H1 (cell line): ENCODE results near the gene MXD4. TPM values are rescaled to one million over a fixed set of nuclear protein-coding genes. Genes with fewer than 3 reads are reported as not detected.

Experiments
- CTCF ChIA-PET: fragments of 300-600 bp; sonication (Branson Sonifier 250); formaldehyde crosslinking; loops from one replicate; lab custom pipeline; 2021; ENCODE audit not compliant: partially characterized antibody; lab: Charles Lee
- POLR2A ChIA-PET: fragments of 300-600 bp; sonication (Branson Sonifier 250); formaldehyde crosslinking; loops from one replicate; lab custom pipeline; 2021; ENCODE audit warnings: inconsistent platforms; ENCODE audit not compliant: partially characterized antibody; lab: Charles Lee
- DNase-seq, 2 experiments: peaks; one replicate each; pipeline versions ENCODE4 v3.0.0 to v3.0.0-alpha.2; 2010 to 2022; ENCODE audit warnings: low spot score in 2 of 2, low read depth in 1 of 2, mixed read lengths in 1 of 2
- FAIRE-seq: peaks from 2 replicates; lab custom pipeline; 2011; peaks lifted over from hg19 to GRCh38; lab: Jason Lieb, UNC
- H2AFZ ChIP-seq: 2 replicates; pipeline ENCODE4 v1.8.1; 2012; ENCODE audit warnings: low read length, inconsistent platforms
- H2AK5ac ChIP-seq: 2 replicates; pipeline ENCODE4 v1.6.1; 2013; ENCODE audit warnings: low read depth, low read length
- H2BK120ac ChIP-seq: replicated peaks from 2 replicates; pipeline ENCODE3; 2013; ENCODE audit warnings: low read depth, low read length, inconsistent platforms
- H2BK12ac ChIP-seq: 2 replicates; pipeline ENCODE4 v1.6.1; 2013; ENCODE audit warnings: low read depth, low read length
- H2BK15ac ChIP-seq: 2 replicates; pipeline ENCODE4 v1.6.1; 2013; ENCODE audit warnings: low read length
- H2BK20ac ChIP-seq: 2 replicates; pipeline ENCODE4 v1.6.1; 2013; ENCODE audit warnings: low read length
- H2BK5ac ChIP-seq: 2 replicates; pipeline ENCODE4 v1.6.1; 2013; ENCODE audit warnings: low read depth, low read length
- H3K14ac ChIP-seq: 2 replicates; pipeline ENCODE4 v1.6.1; 2013; ENCODE audit warnings: inconsistent platforms; ENCODE audit not compliant: insufficient read length
- H3K18ac ChIP-seq: 2 replicates; pipeline ENCODE4 v1.6.1; 2013; ENCODE audit warnings: low read length; ENCODE audit errors: extremely low read depth
- H3K23ac ChIP-seq: 2 replicates; pipeline ENCODE4 v1.6.1; 2013; ENCODE audit warnings: inconsistent platforms; ENCODE audit not compliant: insufficient read length
- H3K23me2 ChIP-seq: 2 replicates; pipeline ENCODE4 v1.6.1; 2013; ENCODE audit warnings: low read depth, low read length
- H3K27ac ChIP-seq: 2 replicates; pipeline ENCODE4 v1.6.1; 2011; ENCODE audit warnings: low read depth, low read length, inconsistent platforms
- H3K27me3 ChIP-seq, 4 experiments: replicated peaks in 1 of 4; 1 replicate in 1 of 4; 2 replicates in 3 of 4; pipeline versions ENCODE4 v1.6.1 to v1.8.1; 2011 to 2013; ENCODE audit warnings: low read length in 3 of 4, mild to moderate bottlenecking in 3 of 4, inconsistent platforms in 2 of 4, mixed read lengths in 2 of 4, moderate library complexity in 1 of 4; ENCODE audit not compliant: control insufficient read depth in 3 of 4, insufficient read depth in 3 of 4; ENCODE audit errors: extremely low read depth in 1 of 4
- H3K36me3 ChIP-seq, 4 experiments: 2 replicates each; pipeline versions ENCODE4 v1.6.1 to v1.8.1; 2011 to 2013; ENCODE audit warnings: mild to moderate bottlenecking in 4 of 4, low read length in 3 of 4, moderate library complexity in 2 of 4, control low read depth in 1 of 4, inconsistent platforms in 1 of 4; ENCODE audit not compliant: insufficient read depth in 4 of 4, control insufficient read depth in 2 of 4
- H3K4ac ChIP-seq: replicated peaks from 2 replicates; pipeline ENCODE3; 2013; ENCODE audit warnings: low read length, low read depth, mixed read lengths, inconsistent platforms; ENCODE audit not compliant: insufficient read length
- H3K4me1 ChIP-seq, 4 experiments: replicated peaks in 1 of 4; 1 replicate in 1 of 4; 2 replicates in 3 of 4; pipeline versions ENCODE4 v1.6.1 to v1.8.1; 2011 to 2013; ENCODE audit warnings: low read length in 3 of 4, inconsistent platforms in 2 of 4, mixed read lengths in 1 of 4; ENCODE audit not compliant: insufficient read depth in 4 of 4, control insufficient read depth in 3 of 4
- H3K4me2 ChIP-seq, 2 experiments: 2 replicates each; pipeline versions ENCODE4 v1.6.1 to v1.8.1; 2011 to 2013; ENCODE audit warnings: low read depth in 2 of 2, low read length in 2 of 2, control low read depth in 1 of 2, inconsistent platforms in 1 of 2, mild to moderate bottlenecking in 1 of 2; ENCODE audit not compliant: insufficient read depth in 1 of 2
- H3K4me3 ChIP-seq, 4 experiments: fragments of 200-600, 300-600 bp in 1 of 4; sonication (generic), shearing (Covaris generic), sonication (Bioruptor Twin) in 1 of 4; 2 replicates each; pipeline versions ENCODE4 v1.5.1 to v1.8.1; 2011 to 2016; ENCODE audit warnings: low read length in 4 of 4, low read depth in 3 of 4, control low read depth in 2 of 4, inconsistent platforms in 2 of 4, mild to moderate bottlenecking in 2 of 4, mixed read lengths in 1 of 4, moderate library complexity in 1 of 4; ENCODE audit not compliant: insufficient read depth in 2 of 4; ENCODE audit errors: extremely low read depth in 1 of 4
- H3K56ac ChIP-seq: replicated peaks from 2 replicates; pipeline ENCODE3; 2013; ENCODE audit warnings: low read depth, mild to moderate bottlenecking, mixed read lengths, low read length, inconsistent platforms; ENCODE audit not compliant: insufficient read length
- H3K79me1 ChIP-seq: 2 replicates; pipeline ENCODE4 v1.6.1; 2013; ENCODE audit warnings: low read depth, low read length, control low read depth
- H3K79me2 ChIP-seq, 2 experiments: 2 replicates each; pipeline versions ENCODE4 v1.6.1 to v1.8.1; 2012 to 2013; ENCODE audit warnings: low read length in 2 of 2, mild to moderate bottlenecking in 2 of 2, inconsistent platforms in 1 of 2; ENCODE audit not compliant: insufficient read depth in 2 of 2, control insufficient read depth in 1 of 2
- H3K9ac ChIP-seq, 4 experiments: replicated peaks in 1 of 4; 1 replicate in 1 of 4; 2 replicates in 3 of 4; pipeline versions ENCODE4 v1.6.1 to v1.8.1; 2011 to 2013; ENCODE audit warnings: low read depth in 3 of 4, low read length in 3 of 4, control low read depth in 2 of 4, mild to moderate bottlenecking in 2 of 4, moderate library complexity in 2 of 4, inconsistent platforms in 1 of 4; ENCODE audit errors: extremely low read depth in 1 of 4
- H3K9me3 ChIP-seq, 2 experiments: 2 replicates each; pipeline versions ENCODE4 v1.6.1 to v1.8.1; 2012 to 2013; ENCODE audit warnings: mild to moderate bottlenecking in 2 of 2, moderate library complexity in 2 of 2, control low read depth in 1 of 2, inconsistent platforms in 1 of 2, low read depth in 1 of 2, low read length in 1 of 2, mixed read lengths in 1 of 2; ENCODE audit not compliant: insufficient read depth in 2 of 2
- H4K20me1 ChIP-seq, 2 experiments: replicated peaks in 1 of 2; 2 replicates each; pipeline versions ENCODE3 to v1.8.1; 2011 to 2013; ENCODE audit warnings: inconsistent platforms in 2 of 2, low read length in 2 of 2, mild to moderate bottlenecking in 1 of 2; ENCODE audit not compliant: insufficient read depth in 2 of 2, control insufficient read depth in 1 of 2
- H4K5ac ChIP-seq: 2 replicates; pipeline ENCODE4 v1.6.1; 2013; ENCODE audit warnings: low read length, low read depth, mixed read lengths, inconsistent platforms; ENCODE audit not compliant: insufficient read length
- H4K8ac ChIP-seq: 2 replicates; pipeline ENCODE4 v1.8.0; 2013; ENCODE audit warnings: mild to moderate bottlenecking, moderate library complexity, low read length, inconsistent platforms; ENCODE audit not compliant: insufficient read depth; ENCODE audit errors: extremely low read depth
- H4K91ac ChIP-seq: replicated peaks from 2 replicates; pipeline ENCODE3; 2013; ENCODE audit warnings: low read length, mixed read lengths, inconsistent platforms; ENCODE audit not compliant: insufficient read length
- CREB1 ChIP-seq: IDR thresholded peaks from 2 replicates; pipeline ENCODE4 v1.6.1; 2012; ENCODE audit warnings: inconsistent platforms
- E2F6 ChIP-seq: IDR thresholded peaks from 2 replicates; pipeline ENCODE4 v1.6.1; 2012; ENCODE audit warnings: inconsistent platforms
- FOSL1 ChIP-seq: IDR thresholded peaks from 2 replicates; pipeline ENCODE4 v1.6.1; 2011; ENCODE audit warnings: mild to moderate bottlenecking, low read depth, low read length, moderate library complexity; ENCODE audit not compliant: insufficient read depth
- JUN ChIP-seq: IDR thresholded peaks from 2 replicates; pipeline ENCODE4 v1.6.1; 2011; ENCODE audit warnings: low read depth, mild to moderate bottlenecking, improper control_type of control experiment, low read length
- RFX5 ChIP-seq: IDR thresholded peaks from 2 replicates; pipeline ENCODE4 v1.6.1; 2011; ENCODE audit warnings: low read depth, low read length, improper control_type of control experiment, borderline replicate concordance
- RNF2 ChIP-seq: fragments of 200-900, 300-1000 bp; sonication (generic); IDR thresholded peaks from 2 replicates; pipeline ENCODE4 v1.7.1; 2016; ENCODE audit warnings: borderline replicate concordance, low read depth, mild to moderate bottlenecking, antibody characterized with exemption, low read length; ENCODE audit not compliant: poor library complexity, severe bottlenecking; ENCODE audit errors: missing control alignments
- RXRA ChIP-seq: IDR thresholded peaks from 2 replicates; pipeline ENCODE4 v1.6.1; 2011; ENCODE audit warnings: low read depth, mild to moderate bottlenecking, low read length, moderate library complexity; ENCODE audit not compliant: insufficient read depth
- SAP30 ChIP-seq: fragments of 300-600 bp; sonication (generic); IDR thresholded peaks from 2 replicates; pipeline ENCODE4 v1.7.1; 2012; ENCODE audit warnings: low read length, moderate library complexity, mild to moderate bottlenecking, inconsistent platforms; ENCODE audit not compliant: insufficient read depth, insufficient replicate concordance
- TCF12 ChIP-seq: IDR thresholded peaks from 2 replicates; pipeline ENCODE4 v1.6.1; 2011; ENCODE audit warnings: low read depth, mild to moderate bottlenecking, low read length
- WGBS, 2 experiments: shearing (Covaris generic) in 1 of 2; methylation state at CpG; one replicate each; pipeline versions ENCODE4 v1.1.6 to v1.1.7; 2013 to 2015; ENCODE audit warnings: low lambda C conversion rate in 2 of 2, mixed read lengths in 2 of 2, inconsistent platforms in 1 of 2, low coverage in 1 of 2, missing lambda C conversion rate in 1 of 2; ENCODE audit not compliant: insufficient replicate concordance in 2 of 2, insufficient coverage in 1 of 2, insufficient read length in 1 of 2; ENCODE audit errors: extremely low coverage in 1 of 2, missing lambda C conversion rate in 1 of 2; 5-methylcytosine and 5-hydroxymethylcytosine counted together
- polyA plus RNA-seq, 7 experiments: library from polyadenylated mRNA; depleted of rRNA in 3 of 7; stranded (reverse) in 5 of 7; unstranded in 2 of 7; fragments of >200 nt in 5 of 7; fragments of 200-250 nt in 2 of 7; gene quantifications; 1 replicate in 5 of 7; 2 replicates in 1 of 7; 4 replicates in 1 of 7; pipeline versions ENCODE4 v1.2.1 to v1.2.3, GENCODE V29; 2011 to 2013; ENCODE audit warnings: missing spikeins in 2 of 7, mixed read lengths in 2 of 7
- total RNA-seq: library from RNA; stranded (reverse); fragmentation: NEBNext Ultra II Directional; extraction: Animal tissue kit (Norgen Biotek cat#: 25700); gene quantifications from 2 replicates; pipeline ENCODE4 v1.2.1, GENCODE V29; 2021

The MXD4 gene
- total and polyA plus RNA-seq, 2 of the 8 experiments (the other 6 are each of a cell fraction or from before 2014, with no cell fraction given), result 18.0 to 20.8 TPM

- POLR2A ChIA-PET, result no interaction called here
These were observed 11.9 kb upstream of the MXD4 start for GRCh38 chr4:2273657-2274319.

More at GRCh38 chr4:2273657-2274319, 11.9 kb upstream of the MXD4 start:
- Histone ChIP-seq H3K4me1 (peaks cover 0 to 6% (median 6%) of the 10 kb centered on the region in 4 experiments; a peak in 5 of 7 replicates), H4K20me1 (peaks cover 0 to 1% of the 10 kb centered on the region in 2 experiments), H3K9ac (no peak overlapping the region), H3K4ac (no peak overlapping the region), H4K8ac (peak overlapping the region; percentile 3; the same call in 1 of the 2 replicates), H3K23ac (no peak overlapping the region), H3K79me1 (no peaks in the 10 kb centered on the region), H3K27me3 (no peaks in the 10 kb centered on the region), H2BK12ac (no peak overlapping the region), H3K4me3 (no peak overlapping the region), H2BK20ac (no peak overlapping the region), H2BK120ac (no peak overlapping the region), H3K14ac (no peak overlapping the region), H3K36me3 (no peaks in the 10 kb centered on the region), H3K56ac (no peak overlapping the region), H4K91ac (no peak overlapping the region), H4K5ac (no peak overlapping the region), H3K79me2 (no peaks in the 10 kb centered on the region), H3K23me2 (no peaks in the 10 kb centered on the region), H3K27ac (no peak overlapping the region), H2BK15ac (no peak overlapping the region), H3K4me2 (no peak overlapping the region), H3K9me3 (no peaks in the 10 kb centered on the region), H2AFZ (no peak overlapping the region), H2AK5ac (no peak overlapping the region), H3K18ac (no peak overlapping the region), H2BK5ac (no peak overlapping the region; the same call in 1 of the 2 replicates)
- WGBS, 2 experiments, result 92% methylated on average over 11 of the region's 24 CpGs; no CpG with 5 or more reads in 1 of the 2 experiments
- DNase-seq, result no peak
- TF ChIP-seq JUN (no peak), RXRA (no peak), E2F6 (no peak), FOSL1 (no peak), RNF2 (no peak), RFX5 (no peak), SAP30 (no peak), CREB1 (no peak), TCF12 (no peak)
- FAIRE-seq, result no peak
- CTCF ChIA-PET, result interaction anchor here (1.1 kb wide), 1 partner anchor 80 kb away, joined by 3 read pairs; no protein-coding TSS in a partner anchor
